Transverse colon (tissue), 4 donors: ENCODE results near the gene PLCL2. TPM values are rescaled to one million over a fixed set of nuclear protein-coding genes. Genes with fewer than 3 reads are reported as not detected.
A peak's percentile ranks its signal among the peaks of the same experiment; 100 is the strongest.

Source experiments
- DNase-seq: peaks from one replicate; pipeline ENCODE4 v3.0.0-alpha.2; 2019
- H3K27ac ChIP-seq, 4 donors: fragments of 200-600 bp; sonication (generic); 2 replicates each; pipeline ENCODE4 v1.5.1; 2016 to 2018; ENCODE audit warnings: inconsistent platforms in 4 of 4
- H3K27me3 ChIP-seq: fragments of 200-600 bp; sonication (generic); 2 replicates; pipeline ENCODE4 v1.5.1; 2017; ENCODE audit warnings: inconsistent platforms
- H3K36me3 ChIP-seq, 4 donors: fragments of 200-600 bp; sonication (generic); 2 replicates each; pipeline ENCODE4 v1.5.1; 2017 to 2019; ENCODE audit warnings: inconsistent platforms in 4 of 4
- H3K4me1 ChIP-seq, 4 donors: fragments of 200-600 bp; sonication (generic); 2 replicates each; pipeline ENCODE4 v1.5.1; 2017 to 2020; ENCODE audit warnings: inconsistent platforms in 4 of 4
- H3K4me3 ChIP-seq, 4 donors: fragments of 200-600 bp; sonication (generic); 1 replicate in 1 of 4; 2 replicates in 3 of 4; pipeline versions ENCODE4 v1.5.1 to v1.6.1; 2017 to 2019; ENCODE audit warnings: inconsistent platforms in 4 of 4
- H3K9me3 ChIP-seq, 2 donors: fragments of 200-600 bp; sonication (generic); 2 replicates each; pipeline ENCODE4 v1.5.1; 2017 to 2019; ENCODE audit warnings: inconsistent platforms in 2 of 2
- CTCF ChIP-seq, 5 experiments: fragments of 200-600 bp in 3 of 5; fragments of 450-650 bp in 2 of 5; sonication (generic) in 3 of 5; IDR thresholded peaks; 1 replicate in 2 of 5; 2 replicates in 3 of 5; pipeline ENCODE4 v1.5.1; 2016 to 2017; ENCODE audit warnings: antibody characterized with exemption in 5 of 5, inconsistent platforms in 3 of 5, mild to moderate bottlenecking in 2 of 5, moderate library complexity in 1 of 5
- EP300 ChIP-seq: sonication (generic); formaldehyde crosslinking; IDR thresholded peaks from one replicate; pipeline ENCODE4 v1.6.1; 2017; ENCODE audit warnings: antibody characterized with exemption, low read depth
- POLR2A ChIP-seq: fragments of 450-650 bp; IDR thresholded peaks from one replicate; pipeline ENCODE4 v1.6.1; 2016; ENCODE audit warnings: antibody characterized with exemption, mild to moderate bottlenecking, moderate library complexity
- POLR2AphosphoS5 ChIP-seq, 3 donors: sonication (generic); formaldehyde crosslinking; IDR thresholded peaks; one replicate each; pipeline ENCODE4 v1.6.1; 2016; ENCODE audit warnings: antibody characterized with exemption in 3 of 3
- WGBS, 2 donors: methylation state at CpG; one replicate each; pipeline ENCODE4 v1.1.5; 2018; ENCODE audit warnings: low coverage in 1 of 2; 5-methylcytosine and 5-hydroxymethylcytosine counted together
- in situ Hi-C, 4 donors: fragments of 200-750 bp; cut with MboI; loops; one replicate each; pipeline versions ENCODE4 v1.15.0 to v1.15.1; 2017; ENCODE audit warnings: low sequenced_read_pairs in 3 of 4, low pct_ligation_motif_present in 1 of 4, low pct_unique_long_range_greater_than_20kb in 1 of 4
- intact Hi-C: fragments of 100-400 bp; cut with DNase I; formaldehyde crosslinking; loops from one replicate; pipeline ENCODE4 v1.15.1; 2023; ENCODE audit warnings: low total_unique reads
- total RNA-seq, 4 donors: library from RNA; depleted of rRNA; stranded (reverse); fragments of >200 nt; gene quantifications; one replicate each; pipeline ENCODE4 v1.1.0, GENCODE V29; 2016

The PLCL2 gene
- total RNA-seq, 4 donors from 2014 or later: 17.2 to 41.4 (median 35.9) TPM

DNA sequence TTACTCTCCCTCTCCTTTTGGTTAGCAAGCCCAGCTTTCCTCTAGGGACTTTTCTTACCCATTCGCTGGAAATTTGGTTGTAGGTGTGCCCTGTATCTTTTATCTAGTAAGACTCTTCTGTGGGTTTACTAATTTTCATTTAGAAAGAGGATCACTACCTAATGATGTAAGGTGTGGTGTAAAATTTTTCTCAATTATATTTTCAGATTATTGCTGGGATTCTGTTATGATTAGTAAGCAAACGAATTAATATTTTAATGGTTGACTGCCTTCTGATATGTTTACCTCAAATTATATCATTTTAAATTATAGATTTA lies 28.5 kb downstream of the PLCL2 start:
- Histone ChIP-seq H3K27ac (no peak overlapping the region), H3K4me1 (peaks cover 0 to 20% (median 9%) of the 10 kb centered on the region in 4 donors), H3K4me3 (no peak overlapping the region), H3K27me3 (no peaks in the 10 kb centered on the region), H3K9me3 (no peaks in the 10 kb centered on the region), H3K36me3 (no peaks in the 10 kb centered on the region)
- in situ Hi-C loops (no loop called here), intact Hi-C loops (no loop called here)
- 83 to 95% methylated on average over 2 of the region's 2 CpGs for WGBS, 2 donors
- TF ChIP-seq CTCF (IDR thresholded peaks at IDR 0.05): no peak
- TF ChIP-seq EP300: no peak
- no peak for TF ChIP-seq POLR2A
- TF ChIP-seq POLR2AphosphoS5 (IDR thresholded peaks at IDR 0.05): no peak
- DNase-seq: no peak

DNA sequence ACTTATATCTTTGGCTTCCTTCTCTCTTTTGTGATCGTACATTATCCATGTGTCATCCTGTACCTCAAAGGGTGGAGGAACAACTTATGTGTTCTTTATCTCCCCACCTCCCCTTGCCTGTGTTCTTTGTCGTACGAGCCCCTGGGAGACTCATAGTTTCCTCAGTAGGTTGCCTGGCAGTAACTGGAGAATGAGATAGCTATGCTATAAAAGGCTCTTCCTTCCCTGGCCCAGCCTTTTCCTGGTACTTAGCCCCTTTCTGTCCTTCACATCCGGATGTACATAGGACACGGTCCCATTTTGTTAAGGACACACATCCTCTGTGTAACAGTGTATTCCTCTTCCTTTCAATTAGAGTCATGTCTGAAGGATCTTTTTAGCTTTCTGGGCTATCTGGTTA lies 32.1 kb downstream of the PLCL2 start:
- Histone ChIP-seq H3K9me3 (no peaks in the 10 kb centered on the region), H3K4me3 (no peak overlapping the region), H3K27ac (no peak overlapping the region), H3K36me3 (no peaks in the 10 kb centered on the region), H3K27me3 (no peaks in the 10 kb centered on the region), H3K4me1 (peaks cover 0 to 34% (median 19%) of the 10 kb centered on the region in 4 donors)
- DNase-seq: no peak
- in situ Hi-C loops (no loop called here), intact Hi-C loops (no loop called here)
- no peak for TF ChIP-seq EP300
- TF ChIP-seq CTCF (IDR thresholded peaks at IDR 0.05): no peak
- no peak for TF ChIP-seq POLR2AphosphoS5 (IDR thresholded peaks at IDR 0.05)
- no peak for TF ChIP-seq POLR2A
- 50 to 65% methylated on average over 5 of the region's 5 CpGs for WGBS, 2 donors

DNA sequence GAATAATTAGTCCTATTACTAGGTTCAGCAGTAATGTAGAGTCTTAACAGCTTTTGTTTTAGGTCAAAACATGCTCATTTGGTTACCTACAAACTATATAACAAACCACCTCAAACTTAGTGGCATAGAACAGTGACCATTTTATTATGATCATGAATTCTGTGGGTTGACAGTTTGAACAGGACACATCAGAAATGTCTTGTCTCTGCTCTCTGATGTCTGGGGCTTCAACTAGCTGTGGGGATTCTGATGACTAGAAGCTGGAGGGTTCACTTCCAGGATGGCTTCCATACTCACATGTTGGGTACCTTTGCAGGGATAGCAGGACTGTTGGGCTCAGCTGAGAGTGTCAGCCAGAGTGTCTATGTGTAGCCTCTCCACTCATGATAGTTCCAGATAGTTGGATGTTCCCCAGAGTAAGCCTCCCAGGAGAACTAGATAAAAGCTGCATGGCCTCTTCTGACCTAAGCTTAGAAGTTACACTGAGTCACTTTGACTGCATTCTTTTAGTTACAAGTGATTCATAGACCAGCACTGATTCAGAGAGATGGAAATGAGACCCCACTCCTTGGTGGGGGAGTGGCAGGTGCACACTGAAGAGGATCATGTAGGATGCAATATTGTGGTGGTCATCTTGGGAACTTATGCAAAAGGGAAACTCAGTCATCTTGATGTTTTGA lies 32.6 kb downstream of the PLCL2 start:
- no peak for TF ChIP-seq CTCF (IDR thresholded peaks at IDR 0.05)
- TF ChIP-seq POLR2AphosphoS5 (IDR thresholded peaks at IDR 0.05): no peak
- TF ChIP-seq EP300: no peak
- no peaks in the 10 kb centered on the region for H3K36me3 ChIP-seq
- no peaks in the 10 kb centered on the region for H3K9me3 ChIP-seq
- H3K27me3 ChIP-seq: no peaks in the 10 kb centered on the region
- H3K4me3 ChIP-seq: no peak overlapping the region
- no peak for DNase-seq
- H3K27ac ChIP-seq: peak overlapping the region in 3 of 4 donors; percentile 34 to 53 (median 51)
- in situ Hi-C loops (no loop called here), intact Hi-C loops (no loop called here)
- peaks cover 0 to 34% (median 19%) of the 10 kb centered on the region in 4 donors for H3K4me1 ChIP-seq

- peak overlapping the region; percentile 51 to 60 (median 53) for H3K27ac ChIP-seq
- no peak for DNase-seq
Observed at GRCh38 chr3:16917980-16918682, 33.4 kb downstream of the PLCL2 start.

More at GRCh38 chr3:16917980-16918682, 33.4 kb downstream of the PLCL2 start:
- H3K4me3 ChIP-seq: no peak overlapping the region
- no peaks in the 10 kb centered on the region for H3K27me3 ChIP-seq
- H3K4me1 ChIP-seq: peaks cover 0 to 34% (median 19%) of the 10 kb centered on the region in 4 donors
- intact Hi-C loops: no loop called here
- in situ Hi-C loops: no loop called here
- no peaks in the 10 kb centered on the region for H3K36me3 ChIP-seq
- WGBS, 2 donors: 61 to 78% methylated on average over 3 of the region's 3 CpGs
- H3K9me3 ChIP-seq: no peaks in the 10 kb centered on the region
- no peak for TF ChIP-seq CTCF (IDR thresholded peaks at IDR 0.05)
- TF ChIP-seq EP300: no peak
- no peak for TF ChIP-seq POLR2A
- no peak for TF ChIP-seq POLR2AphosphoS5 (IDR thresholded peaks at IDR 0.05)
